Adrenal gland (tissue), 5 donors: ENCODE results near the gene HECTD1.

Experiments used
- CTCF ChIP-seq, 6 experiments: fragments of 450-650 bp in 4 of 6; fragments of 200-600 bp in 2 of 6; sonication (generic) in 1 of 6; IDR thresholded peaks; 1 replicate in 5 of 6; 2 replicates in 1 of 6; pipeline versions ENCODE4 v1.5.1 to v1.8.0; 2016 to 2021; ENCODE audit warnings: antibody characterized with exemption in 6 of 6, mild to moderate bottlenecking in 2 of 6, moderate library complexity in 1 of 6
- POLR2A ChIP-seq, 2 donors: fragments of 450-650 bp; IDR thresholded peaks; one replicate each; pipeline ENCODE4 v1.6.1; 2017; ENCODE audit warnings: antibody characterized with exemption in 2 of 2, mild to moderate bottlenecking in 2 of 2, moderate library complexity in 1 of 2
- donor health status: DM: no; HTN: no; CAD: no.

DNA sequence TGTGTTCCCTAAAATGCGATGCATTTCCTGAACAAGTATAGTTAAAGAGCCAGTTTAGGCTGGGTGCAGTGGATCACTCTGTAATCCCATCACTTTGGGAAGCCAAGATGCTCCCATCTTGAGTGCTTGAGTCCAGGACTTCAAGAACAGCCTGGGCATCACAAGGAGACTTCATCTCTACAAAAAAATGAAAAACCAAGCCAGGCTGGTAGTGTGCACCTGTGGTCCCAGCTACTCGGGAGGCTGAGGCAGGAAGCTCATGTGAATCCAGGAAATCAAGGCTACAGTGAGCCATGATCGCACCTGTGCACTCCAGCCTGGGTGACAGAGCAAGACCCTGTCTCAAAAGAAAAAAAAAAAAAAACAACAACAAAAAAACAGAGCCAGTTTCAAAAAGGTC lies 26.3 kb downstream of the HECTD1 start:
- TF ChIP-seq CTCF (IDR thresholded peaks at IDR 0.05) = no peak
- TF ChIP-seq POLR2A (IDR thresholded peaks at IDR 0.05) = no peak
